GM12891 (cell line): ENCODE data around the gene ZNF683. TPM values are rescaled to one million over a fixed set of nuclear protein-coding genes. Genes with fewer than 3 reads are reported as not detected.
"Not testable (repeated sequence)": the region's sequence is repeated elsewhere in the genome, so short reads cannot be mapped to it uniquely, and the experiment has no call there.

Experiments
- DNase-seq: peaks from one replicate; pipeline ENCODE4 v3.0.0; 2011; ENCODE audit warnings: low spot score; ENCODE audit not compliant: insufficient read length
- FAIRE-seq: peaks from 2 replicates; lab custom pipeline; 2011; peaks lifted over from hg19 to GRCh38; lab: Jason Lieb, UNC
- PAX5 ChIP-seq: IDR thresholded peaks from 2 replicates; pipeline ENCODE4 v1.6.1; 2011; ENCODE audit warnings: low read length, moderate library complexity, mild to moderate bottlenecking; ENCODE audit not compliant: insufficient read depth, severe bottlenecking
- POLR2A ChIP-seq: IDR thresholded peaks from 2 replicates; pipeline ENCODE4 v1.6.1; 2011; ENCODE audit warnings: low read depth, low read length, control low read depth
- POLR2AphosphoS5 ChIP-seq: IDR thresholded peaks from 2 replicates; pipeline ENCODE4 v1.6.1; 2011; ENCODE audit warnings: low read depth, low read length, control low read depth
- POU2F2 ChIP-seq: IDR thresholded peaks from 2 replicates; pipeline ENCODE4 v1.6.1; 2011; ENCODE audit warnings: low read depth, mild to moderate bottlenecking, control low read depth, low read length, moderate library complexity
- SPI1 ChIP-seq: IDR thresholded peaks from 2 replicates; pipeline ENCODE4 v1.6.1; 2011; ENCODE audit warnings: low read depth, low read length, control low read depth
- TAF1 ChIP-seq: IDR thresholded peaks from 2 replicates; pipeline ENCODE4 v1.6.1; 2011; ENCODE audit warnings: low read depth, low read length, control low read depth
- polyA plus RNA-seq: library from polyadenylated mRNA; unstranded; fragments of >200 nt; gene quantifications from one replicate; pipeline ENCODE4 v1.2.1, GENCODE V29; 2012; ENCODE audit warnings: low read depth, missing spikeins, inconsistent platforms; ENCODE audit not compliant: missing spikeins

The ZNF683 gene
- not detected for polyA plus RNA-seq

- not testable (repeated sequence) for DNase-seq, FAIRE-seq
Measured at GRCh38 chr1:26372611-26373010, at the start of gene ZNF683. TSS of gene ZNF683 (minus strand) at chr1:26372750. CDS start at chr1:26368571, 4,179 bp downstream.

- DNase-seq (no peak), FAIRE-seq (no peak)
- TF ChIP-seq POLR2AphosphoS5: no peak
- TF ChIP-seq SPI1: no peak
- no peak for TF ChIP-seq POLR2A
- no peak for TF ChIP-seq POU2F2
Measured at GRCh38 chr1:26419494-26419893, 46.9 kb upstream of the ZNF683 start.

- no peak for TF ChIP-seq SPI1
- no peak for TF ChIP-seq PAX5
- TF ChIP-seq POLR2AphosphoS5: no peak
- no peak for TF ChIP-seq POLR2A
- TF ChIP-seq TAF1: no peak
- TF ChIP-seq POU2F2: no peak
- FAIRE-seq: no peak
- no peak for DNase-seq
Measured at GRCh38 chr1:26418865-26419349, 46.4 kb upstream of the ZNF683 start.

GRCh38 chr1:26417111-26417759, 44.7 kb upstream of the ZNF683 start:
- peak; percentile 72 for DNase-seq
- peak; percentile 97 for FAIRE-seq
- TF ChIP-seq SPI1 (no peak), PAX5 (no peak), POLR2A (no peak), POLR2AphosphoS5 (no peak), POU2F2 (no peak), TAF1 (no peak)

GRCh38 chr1:26413031-26413430, 40.5 kb upstream of the ZNF683 start:
- FAIRE-seq (no peak), DNase-seq (no peak)
- TF ChIP-seq POLR2AphosphoS5: no peak
- no peak for TF ChIP-seq POU2F2
- no peak for TF ChIP-seq PAX5
- no peak for TF ChIP-seq POLR2A
- TF ChIP-seq SPI1: no peak
- TF ChIP-seq TAF1: no peak

GRCh38 chr1:26412180-26412840, 39.8 kb upstream of the ZNF683 start:
- DNase-seq: no peak
- FAIRE-seq: no peak
- TF ChIP-seq PAX5 (no peak), POLR2A (no peak), POLR2AphosphoS5 (no peak), POU2F2 (no peak), SPI1 (no peak), TAF1 (no peak)

- no peak for DNase-seq
- no peak for TF ChIP-seq POLR2A
- TF ChIP-seq PAX5: no peak
- TF ChIP-seq POU2F2: no peak
- TF ChIP-seq POLR2AphosphoS5: no peak
- TF ChIP-seq SPI1: no peak
- TF ChIP-seq TAF1: no peak
- FAIRE-seq: no peak
Measured at GRCh38 chr1:26411624-26412074, 39.1 kb upstream of the ZNF683 start.

- DNase-seq (no peak), FAIRE-seq (no peak)
- no peak for TF ChIP-seq POU2F2
- TF ChIP-seq SPI1: no peak
- no peak for TF ChIP-seq POLR2A
- TF ChIP-seq POLR2AphosphoS5: no peak
- no peak for TF ChIP-seq PAX5
- TF ChIP-seq TAF1: no peak
Measured at GRCh38 chr1:26410706-26411623, 38.4 kb upstream of the ZNF683 start, which contains the start of gene LIN28A. TSS of gene LIN28A (plus strand) at chr1:26410817. CDS start at chr1:26410892, 75 bp downstream.

GRCh38 chr1:26409191-26409807, 36.7 kb upstream of the ZNF683 start:
- no peak for TF ChIP-seq PAX5
- TF ChIP-seq POLR2A: no peak
- TF ChIP-seq TAF1: no peak
- no peak for TF ChIP-seq POU2F2
- TF ChIP-seq POLR2AphosphoS5: no peak
- no peak for TF ChIP-seq SPI1
- FAIRE-seq (no peak), DNase-seq (no peak)
